ENCODE results near the gene CAPRIN2.
A peak's percentile ranks its signal among the peaks of the same experiment; 100 is the strongest.

CAPRIN2 gene

GRCh38 chr12:30696486-30696885 is 58.3 kb downstream of the CAPRIN2 start:
- no peak for DNase-seq

GRCh38 chr12:30696103-30696408 is 58.7 kb downstream of the CAPRIN2 start:
- DNase-seq: no peak

GRCh38 chr12:30695199-30696102 is 59.3 kb downstream of the CAPRIN2 start, which contains the start of gene IPO8:
TSS of gene IPO8 (minus strand) at chr12:30695869. CDS start at chr12:30695647, 222 bp downstream.
- peak; percentile 92 for DNase-seq

GRCh38 chr12:30694412-30695198 is 60.1 kb downstream of the CAPRIN2 start:
- DNase-seq: peak; percentile 52

GRCh38 chr12:30692470-30692869 is 62.3 kb downstream of the CAPRIN2 start:
- peak; percentile 54 for DNase-seq

- DNase-seq: peak; percentile 81
Measured at GRCh38 chr12:30691122-30691879, 63.5 kb downstream of the CAPRIN2 start.

GRCh38 chr12:30687265-30687986 is 67.3 kb downstream of the CAPRIN2 start:
- DNase-seq: no peak

- no peak for DNase-seq
Measured at GRCh38 chr12:30679241-30679640, 75.5 kb downstream of the CAPRIN2 start.

- no peak for DNase-seq
Measured at GRCh38 chr12:30678221-30678620, 76.5 kb downstream of the CAPRIN2 start.

GRCh38 chr12:30661210-30661609 is 93.5 kb downstream of the CAPRIN2 start:
- DNase-seq: no peak
